ENCODE measurements around the gene HNRNPF. TPM values are rescaled to one million over a fixed set of nuclear protein-coding genes. Genes with fewer than 3 reads are reported as not detected.
"Not testable (repeated sequence)": the region's sequence is repeated elsewhere in the genome, so short reads cannot be mapped to it uniquely, and the experiment has no call there.

HNRNPF gene
- total and polyA plus RNA-seq, 4 donors, result 64.5 to 150 (median 113) TPM

- no peak for DNase-seq (ENCODE audit: low spot score)
- TF ChIP-seq HNF4A (conservative IDR thresholded peaks at IDR 0.05) (no peak), JUND (IDR thresholded peaks at IDR 0.05) (no peak), FOXA2 (IDR thresholded peaks at IDR 0.05) (no peak), RXRA (IDR thresholded peaks at IDR 0.05) (no peak), SP1 (IDR thresholded peaks at IDR 0.05) (no peak), MAX (IDR thresholded peaks at IDR 0.05) (no peak)
- WGBS, result 86% methylated on average over 4 of the region's 4 CpGs
- Histone ChIP-seq H3K4me3 (ENCODE audit: low read depth in 1 of 3, low read length in 3 of 3) (no peak overlapping the region), H3K4me1 (ENCODE audit: control insufficient read depth in 4 of 4, insufficient read depth in 4 of 4, low read length in 3 of 4) (peaks cover 3 to 16% (median 9%) of the 10 kb centered on the region in 4 donors), H3K27ac (ENCODE audit: low read depth in 1 of 2, low read length in 2 of 2) (no peak overlapping the region), H3K27me3 (ENCODE audit: control insufficient read depth in 4 of 4, insufficient read depth in 4 of 4, low read length in 3 of 4) (no peaks in the 10 kb centered on the region), H3K9me3 (ENCODE audit: control insufficient read depth in 4 of 4, low read length in 3 of 4) (no peaks in the 10 kb centered on the region), H3K36me3 (ENCODE audit: control insufficient read depth in 4 of 4, insufficient read depth in 3 of 4, low read depth in 1 of 4, low read length in 3 of 4) (no peaks in the 10 kb centered on the region), H3K9ac (ENCODE audit: low read depth in 1 of 2, low read length in 2 of 2) (no peak overlapping the region)
Measured at GRCh38 chr10:43453266-43453831, 44.4 kb upstream of the HNRNPF start.

GRCh38 chr10:43452356-43452914 is 43.4 kb upstream of the HNRNPF start:
- Histone ChIP-seq H3K27me3 (ENCODE audit: control insufficient read depth in 4 of 4, insufficient read depth in 4 of 4, low read length in 3 of 4) (no peaks in the 10 kb centered on the region), H3K36me3 (ENCODE audit: control insufficient read depth in 4 of 4, insufficient read depth in 3 of 4, low read depth in 1 of 4, low read length in 3 of 4) (no peaks in the 10 kb centered on the region), H3K4me1 (ENCODE audit: control insufficient read depth in 4 of 4, insufficient read depth in 4 of 4, low read length in 3 of 4) (peaks cover 3 to 16% (median 9%) of the 10 kb centered on the region in 4 donors), H3K27ac (ENCODE audit: low read depth in 1 of 2, low read length in 2 of 2) (no peak overlapping the region), H3K9me3 (ENCODE audit: control insufficient read depth in 4 of 4, low read length in 3 of 4) (no peaks in the 10 kb centered on the region), H3K4me3 (ENCODE audit: low read depth in 1 of 3, low read length in 3 of 3) (no peak overlapping the region), H3K9ac (ENCODE audit: low read depth in 1 of 2, low read length in 2 of 2) (no peak overlapping the region)
- TF ChIP-seq YY1 (IDR thresholded peaks at IDR 0.05) (no peak), FOXA1 (IDR thresholded peaks at IDR 0.05) (no peak), JUND (IDR thresholded peaks at IDR 0.05) (no peak), MAX (IDR thresholded peaks at IDR 0.05) (no peak)
- TF ChIP-seq, protein P1, sequence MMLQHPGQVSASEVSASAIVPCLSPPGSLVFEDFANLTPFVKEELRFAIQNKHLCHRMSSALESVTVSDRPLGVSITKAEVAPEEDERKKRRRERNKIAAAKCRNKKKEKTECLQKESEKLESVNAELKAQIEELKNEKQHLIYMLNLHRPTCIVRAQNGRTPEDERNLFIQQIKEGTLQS (IDR thresholded peaks at IDR 0.05), result no peak
- TF ChIP-seq, protein P2, sequence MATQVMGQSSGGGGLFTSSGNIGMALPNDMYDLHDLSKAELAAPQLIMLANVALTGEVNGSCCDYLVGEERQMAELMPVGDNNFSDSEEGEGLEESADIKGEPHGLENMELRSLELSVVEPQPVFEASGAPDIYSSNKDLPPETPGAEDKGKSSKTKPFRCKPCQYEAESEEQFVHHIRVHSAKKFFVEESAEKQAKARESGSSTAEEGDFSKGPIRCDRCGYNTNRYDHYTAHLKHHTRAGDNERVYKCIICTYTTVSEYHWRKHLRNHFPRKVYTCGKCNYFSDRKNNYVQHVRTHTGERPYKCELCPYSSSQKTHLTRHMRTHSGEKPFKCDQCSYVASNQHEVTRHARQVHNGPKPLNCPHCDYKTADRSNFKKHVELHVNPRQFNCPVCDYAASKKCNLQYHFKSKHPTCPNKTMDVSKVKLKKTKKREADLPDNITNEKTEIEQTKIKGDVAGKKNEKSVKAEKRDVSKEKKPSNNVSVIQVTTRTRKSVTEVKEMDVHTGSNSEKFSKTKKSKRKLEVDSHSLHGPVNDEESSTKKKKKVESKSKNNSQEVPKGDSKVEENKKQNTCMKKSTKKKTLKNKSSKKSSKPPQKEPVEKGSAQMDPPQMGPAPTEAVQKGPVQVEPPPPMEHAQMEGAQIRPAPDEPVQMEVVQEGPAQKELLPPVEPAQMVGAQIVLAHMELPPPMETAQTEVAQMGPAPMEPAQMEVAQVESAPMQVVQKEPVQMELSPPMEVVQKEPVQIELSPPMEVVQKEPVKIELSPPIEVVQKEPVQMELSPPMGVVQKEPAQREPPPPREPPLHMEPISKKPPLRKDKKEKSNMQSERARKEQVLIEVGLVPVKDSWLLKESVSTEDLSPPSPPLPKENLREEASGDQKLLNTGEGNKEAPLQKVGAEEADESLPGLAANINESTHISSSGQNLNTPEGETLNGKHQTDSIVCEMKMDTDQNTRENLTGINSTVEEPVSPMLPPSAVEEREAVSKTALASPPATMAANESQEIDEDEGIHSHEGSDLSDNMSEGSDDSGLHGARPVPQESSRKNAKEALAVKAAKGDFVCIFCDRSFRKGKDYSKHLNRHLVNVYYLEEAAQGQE (IDR thresholded peaks at IDR 0.05), result no peak
- 80% methylated on average over 4 of the region's 4 CpGs for WGBS
- DNase-seq (ENCODE audit: low spot score), result no peak

DNA sequence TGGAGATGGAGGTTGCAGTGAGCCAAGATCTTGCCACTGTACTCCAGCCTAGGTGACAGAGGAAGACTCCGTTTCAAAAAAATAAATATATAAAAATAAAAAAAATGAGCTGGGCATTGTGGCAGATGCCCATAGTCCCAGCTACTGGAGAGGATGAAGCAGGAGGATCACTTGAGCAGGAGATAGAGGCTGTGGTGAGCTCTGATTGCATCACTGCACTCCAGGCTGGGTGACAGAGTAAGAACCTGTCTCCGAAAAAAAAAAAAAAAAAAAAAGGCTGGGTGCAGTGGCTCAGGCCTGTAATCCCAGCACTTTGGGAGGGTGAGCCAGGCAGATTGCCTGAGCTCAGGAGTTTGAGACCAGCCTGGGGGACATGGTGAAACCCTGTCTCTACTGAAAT is 39.8 kb upstream of the HNRNPF start:
- H3K4me3 ChIP-seq (ENCODE audit: low read depth in 1 of 3, low read length in 3 of 3), result no peak overlapping the region
- no peaks in the 10 kb centered on the region for H3K27me3 ChIP-seq (ENCODE audit: control insufficient read depth in 4 of 4, insufficient read depth in 4 of 4, low read length in 3 of 4)
- no peaks in the 10 kb centered on the region for H3K36me3 ChIP-seq (ENCODE audit: control insufficient read depth in 4 of 4, insufficient read depth in 3 of 4, low read depth in 1 of 4, low read length in 3 of 4)
- H3K9me3 ChIP-seq (ENCODE audit: control insufficient read depth in 4 of 4, low read length in 3 of 4), result no peaks in the 10 kb centered on the region
- no peak overlapping the region for H3K27ac ChIP-seq (ENCODE audit: low read depth in 1 of 2, low read length in 2 of 2)
- 63% methylated on average over 2 of the region's 2 CpGs for WGBS
- TF ChIP-seq, protein P1 (IDR thresholded peaks at IDR 0.05), result no peak
- TF ChIP-seq TAF1 (conservative IDR thresholded peaks at IDR 0.05) (no peak), ZBTB33 (IDR thresholded peaks at IDR 0.05) (no peak), SP1 (IDR thresholded peaks at IDR 0.05) (no peak), EGR1 (IDR thresholded peaks at IDR 0.05; ENCODE audit: low read depth in 2 of 2) (no peak), HNF4A (conservative IDR thresholded peaks at IDR 0.05) (no peak), RXRA (IDR thresholded peaks at IDR 0.05) (no peak), FOXA1 (IDR thresholded peaks at IDR 0.05) (no peak), JUND (IDR thresholded peaks at IDR 0.05) (no peak), MAX (IDR thresholded peaks at IDR 0.05) (no peak), YY1 (IDR thresholded peaks at IDR 0.05) (no peak), FOXA2 (IDR thresholded peaks at IDR 0.05) (no peak)
- H3K9ac ChIP-seq (ENCODE audit: low read depth in 1 of 2, low read length in 2 of 2), result no peak overlapping the region
- peaks cover 0 to 2% (median 0%) of the 10 kb centered on the region in 4 donors for H3K4me1 ChIP-seq (ENCODE audit: control insufficient read depth in 4 of 4, insufficient read depth in 4 of 4, low read length in 3 of 4)
- no peak for DNase-seq (ENCODE audit: low spot score)

GRCh38 chr10:43446219-43447017 is 37.4 kb upstream of the HNRNPF start:
- H3K27ac ChIP-seq (ENCODE audit: low read depth in 1 of 2, low read length in 2 of 2); H3K4me3 ChIP-seq (ENCODE audit: low read depth in 1 of 3, low read length in 3 of 3); H3K9me3 ChIP-seq (ENCODE audit: control insufficient read depth in 4 of 4, low read length in 3 of 4); H3K4me1 ChIP-seq (ENCODE audit: control insufficient read depth in 4 of 4, insufficient read depth in 4 of 4, low read length in 3 of 4); H3K9ac ChIP-seq (ENCODE audit: low read depth in 1 of 2, low read length in 2 of 2); DNase-seq (ENCODE audit: low spot score); H3K36me3 ChIP-seq (ENCODE audit: control insufficient read depth in 4 of 4, insufficient read depth in 3 of 4, low read depth in 1 of 4, low read length in 3 of 4); H3K27me3 ChIP-seq (ENCODE audit: control insufficient read depth in 4 of 4, insufficient read depth in 4 of 4, low read length in 3 of 4): not testable (repeated sequence)
- 97% methylated on average over 53 of the region's 53 CpGs for WGBS
